Measurements from ENCODE around the gene CD2AP. TPM values are rescaled to one million over a fixed set of nuclear protein-coding genes. Genes with fewer than 3 reads are reported as not detected.

Gene CD2AP
- total RNA-seq, 1 donor from 2014 or later, result 68.8 TPM

- Mint-ChIP-seq H3K9me3 (ENCODE audit: unreplicated experiment) (no peaks in the 10 kb centered on the region), H3K4me1 (ENCODE audit: low read depth, unreplicated experiment) (peaks cover 2% of the 10 kb centered on the region), H3K36me3 (ENCODE audit: low read depth, unreplicated experiment) (peaks cover 2% of the 10 kb centered on the region), H3K4me3 (ENCODE audit: unreplicated experiment) (no peak overlapping the region), H3K27me3 (ENCODE audit: low read depth, unreplicated experiment) (no peaks in the 10 kb centered on the region), H3K27ac (ENCODE audit: unreplicated experiment) (no peak overlapping the region)
- Histone ChIP-seq H3K4me2 (ENCODE audit: low read length) (no peak overlapping the region), H3K27ac (ENCODE audit: low read depth, low read length) (no peak overlapping the region), H2AFZ (ENCODE audit: low read depth, low read length) (no peak overlapping the region), H4K20me1 (ENCODE audit: insufficient read depth, low read length) (peaks cover 15% of the 10 kb centered on the region), H3K27me3 (ENCODE audit: insufficient read depth, low read length) (no peaks in the 10 kb centered on the region), H3K9ac (ENCODE audit: low read length) (no peak overlapping the region), H3K36me3 (ENCODE audit: insufficient read depth, low read length) (no peaks in the 10 kb centered on the region), H3K4me1 (ENCODE audit: insufficient read depth, low read length) (no peaks in the 10 kb centered on the region), H3K9me3 (ENCODE audit: insufficient read depth, low read depth, low read length) (no peaks in the 10 kb centered on the region), H3K79me2 (ENCODE audit: insufficient read depth, low read length) (peaks cover 36% of the 10 kb centered on the region), H3K4me3 (ENCODE audit: insufficient read depth, low read depth, low read length) (no peak overlapping the region)
- TF ChIP-seq CTCF (IDR thresholded peaks at IDR 0.05; ENCODE audit: insufficient read depth, low read depth, low read length), result no peak
- TF ChIP-seq EZH2 (IDR thresholded peaks at IDR 0.05; ENCODE audit: insufficient read depth, low read length), result no peak
- FAIRE-seq (no peak), DNase-seq (ENCODE audit: low read depth) (no peak)
Observed at GRCh38 chr6:47535316-47536225, 58.0 kb downstream of the CD2AP start.

- Histone ChIP-seq H3K9ac (ENCODE audit: low read length) (no peak overlapping the region), H3K9me3 (ENCODE audit: insufficient read depth, low read depth, low read length) (no peaks in the 10 kb centered on the region), H3K4me3 (ENCODE audit: insufficient read depth, low read depth, low read length) (no peak overlapping the region), H3K36me3 (ENCODE audit: insufficient read depth, low read length) (no peaks in the 10 kb centered on the region), H4K20me1 (ENCODE audit: insufficient read depth, low read length) (peaks cover 20% of the 10 kb centered on the region), H3K27ac (ENCODE audit: low read depth, low read length) (no peak overlapping the region), H3K27me3 (ENCODE audit: insufficient read depth, low read length) (no peaks in the 10 kb centered on the region), H3K4me1 (ENCODE audit: insufficient read depth, low read length) (no peaks in the 10 kb centered on the region), H3K4me2 (ENCODE audit: low read length) (no peak overlapping the region), H3K79me2 (ENCODE audit: insufficient read depth, low read length) (peaks cover 29% of the 10 kb centered on the region), H2AFZ (ENCODE audit: low read depth, low read length) (no peak overlapping the region)
- DNase-seq (ENCODE audit: low read depth), result no peak
- Mint-ChIP-seq H3K4me1 (ENCODE audit: low read depth, unreplicated experiment) (peaks cover 2% of the 10 kb centered on the region), H3K9me3 (ENCODE audit: unreplicated experiment) (no peaks in the 10 kb centered on the region), H3K4me3 (ENCODE audit: unreplicated experiment) (no peak overlapping the region), H3K27ac (ENCODE audit: unreplicated experiment) (no peak overlapping the region), H3K36me3 (ENCODE audit: low read depth, unreplicated experiment) (peaks cover 4% of the 10 kb centered on the region), H3K27me3 (ENCODE audit: low read depth, unreplicated experiment) (no peaks in the 10 kb centered on the region)
- no peak for FAIRE-seq
- TF ChIP-seq EZH2 (IDR thresholded peaks at IDR 0.05; ENCODE audit: insufficient read depth, low read length), result no peak
- no peak for TF ChIP-seq CTCF (IDR thresholded peaks at IDR 0.05; ENCODE audit: insufficient read depth, low read depth, low read length)
Observed at GRCh38 chr6:47536816-47537401, 59.3 kb downstream of the CD2AP start.
